CD4-positive, alpha-beta T cell (primary cell): ENCODE measurements around the gene LRRC10. TPM values are rescaled to one million over a fixed set of nuclear protein-coding genes. Genes with fewer than 3 reads are reported as not detected.
"Not testable (repeated sequence)": the region's sequence is repeated elsewhere in the genome, so short reads cannot be mapped to it uniquely, and the experiment has no call there.

ENCODE experiments used
- ATAC-seq: fragments of 200-7000 bp; cut with Tn5 transposase; one replicate; pipeline ENCODE4 v1.10.0; 2022; ENCODE audit warnings: mild to moderate bottlenecking; ENCODE audit not compliant: poor library complexity
- CTCF ChIA-PET: fragments of 350-600 bp; sonication (Branson Sonifier 250); formaldehyde crosslinking; loops from one replicate; lab custom pipeline; 2021; ENCODE audit warnings: antibody characterized with exemption, inconsistent platforms; lab: Charles Lee
- POLR2A ChIA-PET: fragments of 350-600 bp; sonication (Branson Sonifier 250); formaldehyde crosslinking; loops from one replicate; lab custom pipeline; 2021; ENCODE audit warnings: antibody characterized with exemption, inconsistent platforms; lab: Charles Lee
- DNase-seq, 14 experiments: peaks; one replicate each; pipeline ENCODE4 v3.0.0-alpha.2; 2013 to 2020; ENCODE audit warnings: mixed read lengths in 2 of 14
- H3K27ac ChIP-seq, 2 donors: one replicate each; pipeline versions ENCODE4 v1.5.1 to v1.7.0; 2013; ENCODE audit warnings: low read length in 2 of 2, low read depth in 1 of 2, mild to moderate bottlenecking in 1 of 2
- H3K27me3 ChIP-seq, 2 experiments: 1 replicate in 1 of 2; 2 replicates in 1 of 2; pipeline versions ENCODE4 v1.6.1 to v1.7.0; 2013; ENCODE audit warnings: low read length in 2 of 2, control low read depth in 1 of 2, mild to moderate bottlenecking in 1 of 2, moderate library complexity in 1 of 2; ENCODE audit not compliant: insufficient read depth in 2 of 2, control insufficient read depth in 1 of 2
- H3K36me3 ChIP-seq: one replicate; pipeline ENCODE4 v1.6.1; 2013; ENCODE audit warnings: low read length, control low read depth; ENCODE audit not compliant: insufficient read depth
- H3K4me1 ChIP-seq: one replicate; pipeline ENCODE4 v1.6.1; 2013; ENCODE audit warnings: low read length, control low read depth; ENCODE audit not compliant: insufficient read depth
- H3K4me3 ChIP-seq: one replicate; pipeline ENCODE4 v1.5.1; 2013; ENCODE audit warnings: mild to moderate bottlenecking, low read length, moderate library complexity
- H3K9me3 ChIP-seq, 2 experiments: 1 replicate in 1 of 2; 2 replicates in 1 of 2; pipeline versions ENCODE4 v1.6.1 to v1.7.0; 2013; ENCODE audit warnings: low read length in 2 of 2, mild to moderate bottlenecking in 2 of 2, control low read depth in 1 of 2, moderate library complexity in 1 of 2; ENCODE audit not compliant: control insufficient read depth in 1 of 2, insufficient read depth in 1 of 2
- H3K27ac Mint-ChIP-seq: one replicate; pipeline ENCODE4 v1.8.0; 2020; ENCODE audit warnings: mixed read lengths
- H3K27me3 Mint-ChIP-seq: one replicate; pipeline ENCODE4 v1.8.0; 2021; ENCODE audit warnings: mixed read lengths
- H3K36me3 Mint-ChIP-seq: one replicate; pipeline ENCODE4 v1.8.0; 2021; ENCODE audit warnings: low read depth, mixed read lengths
- H3K4me1 Mint-ChIP-seq: one replicate; pipeline ENCODE4 v1.8.0; 2021; ENCODE audit warnings: low read depth, mixed read lengths
- H3K4me3 Mint-ChIP-seq: one replicate; pipeline ENCODE4 v1.8.0; 2020; ENCODE audit warnings: mild to moderate bottlenecking, mixed read lengths
- H3K9me3 Mint-ChIP-seq: one replicate; pipeline ENCODE4 v1.8.0; 2020; ENCODE audit warnings: mixed read lengths
- CTCF ChIP-seq: fragments of 200-600 bp; IDR thresholded peaks from one replicate; pipeline ENCODE4 v1.8.0; 2022; ENCODE audit warnings: antibody characterized with exemption, mild to moderate bottlenecking
- intact Hi-C, 2 experiments: fragments of 100-400 bp; cut with DNase I in 1 of 2; cut with micrococcal nuclease in 1 of 2; formaldehyde crosslinking; loops; one replicate each; pipeline versions ENCODE4 v1.15.1 to v1.9.0; 2023 to 2025; cut with DNase I, micrococcal nuclease
- total RNA-seq, 174 experiments: library from RNA in 2 of 174; stranded (reverse) in 2 of 174; gene quantifications; one replicate each; pipeline ENCODE4 v1.2.3 and lab custom pipeline; 2021 to 2026

Gene LRRC10
- total RNA-seq, 2 experiments from 2014 or later, result not detected

- ChIA-PET POLR2A (no interaction called here), CTCF (no interaction called here)
- no peak for DNase-seq
- no peak for TF ChIP-seq CTCF
- intact Hi-C loops, result no loop called here
- Histone ChIP-seq H3K4me1 (no peaks in the 10 kb centered on the region), H3K27ac (no peak overlapping the region), H3K9me3 (no peaks in the 10 kb centered on the region), H3K4me3 (no peak overlapping the region), H3K27me3 (no peaks in the 10 kb centered on the region), H3K36me3 (no peaks in the 10 kb centered on the region)
- H3K4me1 Mint-ChIP-seq, result no peaks in the 10 kb centered on the region
- no peak overlapping the region for H3K4me3 Mint-ChIP-seq
- ATAC-seq, result no peak
- H3K36me3 Mint-ChIP-seq, result no peaks in the 10 kb centered on the region
- no peak overlapping the region for H3K27ac Mint-ChIP-seq
- peaks cover 7% of the 10 kb centered on the region for H3K27me3 Mint-ChIP-seq
- H3K9me3 Mint-ChIP-seq, result no peaks in the 10 kb centered on the region
Measured at GRCh38 chr12:69613351-69613750, 2.6 kb upstream of the LRRC10 start.

DNA sequence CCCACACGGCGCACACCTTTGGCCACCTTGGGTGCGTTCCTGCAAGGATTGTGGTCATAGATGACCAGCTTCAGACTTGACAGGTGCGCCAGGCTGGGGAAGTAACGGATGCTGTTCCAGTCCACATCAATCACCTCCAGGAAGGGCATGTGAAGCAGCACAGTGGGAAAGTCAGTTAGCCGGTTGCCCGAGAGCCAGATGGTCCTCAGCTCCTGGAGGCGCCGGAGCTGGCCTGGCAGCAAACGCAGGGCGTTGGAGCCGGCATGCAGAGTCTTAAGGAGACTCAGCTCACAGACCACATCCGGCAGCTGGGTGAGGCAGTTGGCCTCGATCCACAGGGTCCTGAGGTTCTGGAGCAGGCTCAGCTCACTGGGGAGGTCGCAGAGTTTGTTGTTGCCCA, 581 bp downstream of the LRRC10 start:
- ATAC-seq (no peak), DNase-seq (no peak)
- Histone ChIP-seq H3K27me3 (no peaks in the 10 kb centered on the region), H3K27ac (no peak overlapping the region), H3K36me3 (no peaks in the 10 kb centered on the region), H3K4me1 (no peaks in the 10 kb centered on the region), H3K9me3 (no peaks in the 10 kb centered on the region), H3K4me3 (no peak overlapping the region)
- no peak overlapping the region for H3K27ac Mint-ChIP-seq
- no peak for TF ChIP-seq CTCF
- no peaks in the 10 kb centered on the region for H3K36me3 Mint-ChIP-seq
- no peak overlapping the region for H3K4me3 Mint-ChIP-seq
- intact Hi-C loops, result no loop called here
- POLR2A ChIA-PET, result no interaction called here
- CTCF ChIA-PET, result no interaction called here
- H3K27me3 Mint-ChIP-seq, result no peaks in the 10 kb centered on the region
- H3K4me1 Mint-ChIP-seq, result no peaks in the 10 kb centered on the region
- H3K9me3 Mint-ChIP-seq, result no peaks in the 10 kb centered on the region

DNA sequence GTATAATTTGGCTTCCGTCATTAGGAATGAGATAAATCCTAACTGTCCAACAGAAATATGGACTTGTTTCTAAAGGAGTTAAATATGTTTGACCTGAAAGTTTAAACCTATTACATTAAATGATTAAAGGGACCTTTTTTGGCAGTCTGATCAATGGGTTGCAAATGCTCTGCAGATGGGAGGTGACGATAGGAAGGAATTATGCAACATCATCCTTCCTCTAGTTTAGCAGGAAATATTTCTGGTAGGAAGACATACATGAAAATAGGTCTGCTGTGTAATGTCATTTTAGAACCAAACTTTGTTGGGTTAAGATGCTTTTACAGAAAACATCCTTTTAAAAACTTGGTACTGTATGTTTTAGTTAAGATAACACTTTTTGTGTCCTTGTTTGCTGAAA, 2.6 kb downstream of the LRRC10 start:
- no peak for TF ChIP-seq CTCF

GRCh38 chr12:69604275-69604674, 6.4 kb downstream of the LRRC10 start:
- ATAC-seq, CTCF ChIA-PET, H3K4me3 ChIP-seq, H3K4me1 Mint-ChIP-seq, H3K27me3 Mint-ChIP-seq, H3K9me3 ChIP-seq, H3K9me3 Mint-ChIP-seq, H3K27ac Mint-ChIP-seq, H3K4me1 ChIP-seq, H3K27ac ChIP-seq, POLR2A ChIA-PET, intact Hi-C loops, DNase-seq, H3K4me3 Mint-ChIP-seq, H3K27me3 ChIP-seq: not testable (repeated sequence)
- peaks cover 39% of the 10 kb centered on the region for H3K36me3 Mint-ChIP-seq
- peaks cover 35% of the 10 kb centered on the region for H3K36me3 ChIP-seq

More for the DNA sequence above, 2.6 kb downstream of the LRRC10 start:
- intact Hi-C loops, result no loop called here
- peaks cover 3% of the 10 kb centered on the region for H3K36me3 ChIP-seq
- H3K27me3 Mint-ChIP-seq, result no peaks in the 10 kb centered on the region
- H3K4me1 ChIP-seq, result no peaks in the 10 kb centered on the region
- DNase-seq (no peak), ATAC-seq (no peak)
- no peak overlapping the region for H3K27ac Mint-ChIP-seq
- H3K4me3 Mint-ChIP-seq, result no peak overlapping the region
- H3K9me3 Mint-ChIP-seq, result no peaks in the 10 kb centered on the region
- H3K9me3 ChIP-seq, result no peaks in the 10 kb centered on the region
- H3K27me3 ChIP-seq, result no peaks in the 10 kb centered on the region
- ChIA-PET POLR2A (no interaction called here), CTCF (no interaction called here)
- H3K4me3 ChIP-seq, result no peak overlapping the region
- no peak overlapping the region for H3K27ac ChIP-seq
- H3K36me3 Mint-ChIP-seq, result peaks cover 4% of the 10 kb centered on the region
- H3K4me1 Mint-ChIP-seq, result no peaks in the 10 kb centered on the region

GRCh38 chr12:69603556-69603955, 7.2 kb downstream of the LRRC10 start:
- H3K27ac Mint-ChIP-seq, result not testable (repeated sequence)
- H3K36me3 ChIP-seq, result peaks cover 42% of the 10 kb centered on the region

More at GRCh38 chr12:69603556-69603955, 7.2 kb downstream of the LRRC10 start:
- H3K36me3 Mint-ChIP-seq, result peaks cover 44% of the 10 kb centered on the region
- H3K4me1 ChIP-seq, H3K4me3 ChIP-seq, intact Hi-C loops, H3K9me3 ChIP-seq, H3K27me3 ChIP-seq, ATAC-seq, H3K4me1 Mint-ChIP-seq, H3K27me3 Mint-ChIP-seq, H3K9me3 Mint-ChIP-seq, CTCF ChIA-PET, DNase-seq, H3K27ac ChIP-seq, H3K4me3 Mint-ChIP-seq: not testable (repeated sequence)
- POLR2A ChIA-PET, result interaction anchor here (0.6 kb wide), 1 partner anchor 311 kb away, joined by 3 read pairs; no protein-coding TSS in a partner anchor
